Psoas muscle (tissue), 8 donors: Measurements from ENCODE around the gene DUOX2. TPM values are rescaled to one million over a fixed set of nuclear protein-coding genes. Genes with fewer than 3 reads are reported as not detected.

Experiments used
- ATAC-seq, 4 donors: fragments of 200-7000 bp; cut with Tn5 transposase; one replicate each; pipeline ENCODE4 v1.9.1; 2020; ENCODE audit warnings: moderate library complexity in 3 of 4, mild to moderate bottlenecking in 2 of 4
- DNase-seq, 2 donors: peaks; one replicate each; pipeline ENCODE4 v3.0.0-alpha.2; 2020
- H3K27ac ChIP-seq: fragments of 200-600 bp; one replicate; pipeline ENCODE4 v1.8.0; 2022
- H3K27me3 ChIP-seq, 3 donors: fragments of 200-600 bp in 1 of 3; one replicate each; pipeline versions ENCODE4 v1.6.1 to v1.8.0; 2013 to 2022; ENCODE audit warnings: low read length in 2 of 3, mild to moderate bottlenecking in 2 of 3, moderate library complexity in 1 of 3; ENCODE audit not compliant: insufficient read depth in 3 of 3
- H3K36me3 ChIP-seq, 2 donors: fragments of 200-600 bp in 1 of 2; one replicate each; pipeline versions ENCODE4 v1.6.1 to v1.8.0; 2013 to 2022; ENCODE audit warnings: low read depth in 1 of 2, mild to moderate bottlenecking in 1 of 2, moderate library complexity in 1 of 2; ENCODE audit not compliant: insufficient read depth in 1 of 2
- H3K4me1 ChIP-seq: fragments of 200-600 bp; one replicate; pipeline ENCODE4 v1.8.0; 2022
- H3K4me3 ChIP-seq: fragments of 200-600 bp; one replicate; pipeline ENCODE4 v1.8.0; 2022; ENCODE audit warnings: mild to moderate bottlenecking
- H3K9me3 ChIP-seq: fragments of 200-600 bp; one replicate; pipeline ENCODE4 v1.8.0; 2022
- WGBS, 3 donors: extraction: QIAGEN DNeasy Blood & Tissue Kit; methylation state at CpG; one replicate each; pipeline versions ENCODE4 v1.1.6 to v1.1.7; 2013; 5-methylcytosine and 5-hydroxymethylcytosine counted together
- intact Hi-C, 2 donors: fragments of 100-400 bp; cut with DNase I; formaldehyde crosslinking; loops; one replicate each; pipeline versions ENCODE4 v1.11.0 to v1.14.2; 2022
- polyA plus RNA-seq, 3 donors: library from polyadenylated mRNA; stranded (reverse); fragments of 200-250 nt; gene quantifications; one replicate each; pipeline ENCODE4 v1.2.3, GENCODE V29; 2013
- total RNA-seq, 4 donors: library from RNA; stranded (reverse); fragmentation: NEBNext Ultra II Directional in 2 of 4; extraction: Animal tissue kit (Norgen Biotek cat#: 25700) in 2 of 4; gene quantifications; one replicate each; pipeline versions ENCODE4 v1.2.1 to v1.2.4, GENCODE V29; 2021 to 2023
- TF ChIP-seq, protein P1 (sequence below): fragments of 200-600 bp; IDR thresholded peaks from one replicate; pipeline ENCODE4 v1.8.0; 2022; ENCODE audit warnings: antibody characterized with exemption
- donor health status: healthy with polysubstance abuse.
- donor health status: DM: no; HTN: no; CAD: no; lungs with moderate emphysema.
- donor health status: Bipolar disorder and iron deficiency.
- donor health status: healthy.
- donor health status: DM: yes; HTN: yes; CAD: no.
- donor health status: DM: no; HTN: no; CAD: no.
- donor health status: DM: no; HTN: no; CAD: no.
- donor health status: DM: yes; HTN: yes; CAD: no.

Gene DUOX2
- total and polyA plus RNA-seq, 7 donors: 0.01 to 0.73 (median 0.04) TPM; not detected in 2

DNA sequence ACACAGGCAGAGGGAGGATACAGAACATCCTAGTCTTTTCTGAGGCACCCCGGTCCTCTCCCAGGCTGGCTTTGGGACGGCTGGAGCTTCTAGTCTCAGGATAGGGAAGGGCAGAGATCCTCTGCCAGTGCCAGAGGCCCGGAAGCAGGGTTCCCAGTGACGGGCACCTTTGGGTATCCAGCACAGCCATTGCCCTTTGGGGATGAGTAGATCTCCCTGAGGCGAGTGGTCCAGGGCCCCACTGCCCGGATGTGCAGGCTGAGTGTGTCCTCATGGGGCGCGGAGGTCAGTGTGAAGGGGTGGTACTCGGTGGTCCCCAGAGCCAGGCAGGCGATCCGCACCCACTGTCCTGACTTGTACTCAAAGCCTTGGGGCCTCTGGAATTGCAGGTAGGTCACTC, 18.3 kb downstream of the DUOX2 start:
- H3K4me1 ChIP-seq: no peaks in the 10 kb centered on the region
- WGBS, 3 donors: 84 to 89% (median 88%) methylated on average over 11 of the region's 11 CpGs
- H3K36me3 ChIP-seq: no peaks in the 10 kb centered on the region
- ATAC-seq (no peak), DNase-seq (no peak)
- H3K4me3 ChIP-seq: no peak overlapping the region
- peaks cover 0 to 4% (median 0%) of the 10 kb centered on the region in 3 donors for H3K27me3 ChIP-seq
- intact Hi-C loops: no loop called here
- H3K9me3 ChIP-seq: no peaks in the 10 kb centered on the region
- no peak overlapping the region for H3K27ac ChIP-seq
- TF ChIP-seq, protein P1, sequence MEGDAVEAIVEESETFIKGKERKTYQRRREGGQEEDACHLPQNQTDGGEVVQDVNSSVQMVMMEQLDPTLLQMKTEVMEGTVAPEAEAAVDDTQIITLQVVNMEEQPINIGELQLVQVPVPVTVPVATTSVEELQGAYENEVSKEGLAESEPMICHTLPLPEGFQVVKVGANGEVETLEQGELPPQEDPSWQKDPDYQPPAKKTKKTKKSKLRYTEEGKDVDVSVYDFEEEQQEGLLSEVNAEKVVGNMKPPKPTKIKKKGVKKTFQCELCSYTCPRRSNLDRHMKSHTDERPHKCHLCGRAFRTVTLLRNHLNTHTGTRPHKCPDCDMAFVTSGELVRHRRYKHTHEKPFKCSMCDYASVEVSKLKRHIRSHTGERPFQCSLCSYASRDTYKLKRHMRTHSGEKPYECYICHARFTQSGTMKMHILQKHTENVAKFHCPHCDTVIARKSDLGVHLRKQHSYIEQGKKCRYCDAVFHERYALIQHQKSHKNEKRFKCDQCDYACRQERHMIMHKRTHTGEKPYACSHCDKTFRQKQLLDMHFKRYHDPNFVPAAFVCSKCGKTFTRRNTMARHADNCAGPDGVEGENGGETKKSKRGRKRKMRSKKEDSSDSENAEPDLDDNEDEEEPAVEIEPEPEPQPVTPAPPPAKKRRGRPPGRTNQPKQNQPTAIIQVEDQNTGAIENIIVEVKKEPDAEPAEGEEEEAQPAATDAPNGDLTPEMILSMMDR: no peak

DNA sequence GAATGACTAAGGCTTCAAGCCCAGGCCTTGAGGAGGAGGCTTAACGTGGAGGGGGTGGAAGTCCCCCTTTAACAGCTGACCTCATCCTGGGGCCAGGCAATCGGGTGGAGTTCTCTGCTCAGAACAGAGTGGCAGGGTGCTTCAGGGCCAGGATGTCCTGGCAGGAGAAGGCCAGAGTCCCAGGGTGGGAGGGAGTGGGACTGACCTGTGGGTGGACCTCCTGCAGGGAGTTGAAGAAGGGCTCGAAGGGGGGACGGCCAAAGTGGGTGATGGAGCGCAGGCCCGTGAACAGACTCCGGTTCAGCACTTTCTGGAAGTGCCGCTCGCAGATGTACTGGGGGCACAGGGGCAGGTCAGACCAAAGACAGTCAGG, 19.6 kb downstream of the DUOX2 start:
- ATAC-seq: no peak
- intact Hi-C loops: no loop called here

DNA sequence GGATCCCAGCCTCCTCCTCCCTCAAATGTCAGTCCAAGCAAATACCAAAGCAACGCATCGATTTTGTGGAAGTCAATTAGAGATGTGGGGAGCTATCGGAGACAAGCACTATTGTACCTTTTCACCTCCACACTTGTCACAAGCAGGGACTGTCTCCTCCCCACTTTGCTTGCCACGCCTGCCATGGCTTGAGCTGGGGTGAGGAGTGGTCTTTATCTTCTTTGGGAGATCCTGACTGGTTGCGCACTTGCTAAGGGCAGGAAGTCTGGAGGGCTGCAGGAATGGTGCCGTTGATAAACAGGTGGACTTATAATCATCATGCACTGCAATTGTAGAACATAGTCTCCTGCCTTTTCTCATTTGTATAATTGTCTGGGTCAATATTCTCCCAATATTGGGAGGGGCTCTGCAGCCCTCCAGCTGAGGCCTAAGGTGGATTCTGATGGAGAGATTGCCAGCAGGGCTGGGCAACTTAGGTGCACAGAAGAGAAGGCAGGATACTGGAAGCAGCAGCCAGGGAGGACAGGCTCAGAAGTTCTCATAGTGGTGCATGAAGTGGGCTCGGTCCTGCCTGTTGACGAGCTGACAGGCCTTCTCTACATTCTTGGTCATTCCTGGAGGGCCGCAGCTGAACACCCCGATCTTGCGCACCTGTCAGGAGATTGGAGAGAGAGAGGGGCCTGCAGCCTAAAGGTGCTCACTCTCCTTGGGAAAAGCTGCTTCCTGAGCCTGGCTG, 20.2 kb downstream of the DUOX2 start:
- TF ChIP-seq, protein P1: no peak
- intact Hi-C loops: no loop called here
- no peaks in the 10 kb centered on the region for H3K4me1 ChIP-seq
- ATAC-seq (no peak), DNase-seq (no peak)
- H3K9me3 ChIP-seq: no peaks in the 10 kb centered on the region
- 87 to 89% (median 88%) methylated on average over 11 of the region's 11 CpGs for WGBS, 3 donors
- H3K27me3 ChIP-seq: peaks cover 0 to 4% (median 0%) of the 10 kb centered on the region in 3 donors
- no peaks in the 10 kb centered on the region for H3K36me3 ChIP-seq
- H3K4me3 ChIP-seq: no peak overlapping the region
- H3K27ac ChIP-seq: no peak overlapping the region

More for the DNA sequence above, 19.6 kb downstream of the DUOX2 start:
- no peak overlapping the region for H3K27ac ChIP-seq
- WGBS, 3 donors: 65 to 76% (median 65%) methylated on average over 9 of the region's 9 CpGs
- no peaks in the 10 kb centered on the region for H3K4me1 ChIP-seq
- TF ChIP-seq, protein P1: no peak
- H3K27me3 ChIP-seq: peaks cover 0 to 4% (median 0%) of the 10 kb centered on the region in 3 donors
- H3K9me3 ChIP-seq: no peaks in the 10 kb centered on the region
- DNase-seq: no peak
- H3K4me3 ChIP-seq: no peak overlapping the region
- no peaks in the 10 kb centered on the region for H3K36me3 ChIP-seq

DNA sequence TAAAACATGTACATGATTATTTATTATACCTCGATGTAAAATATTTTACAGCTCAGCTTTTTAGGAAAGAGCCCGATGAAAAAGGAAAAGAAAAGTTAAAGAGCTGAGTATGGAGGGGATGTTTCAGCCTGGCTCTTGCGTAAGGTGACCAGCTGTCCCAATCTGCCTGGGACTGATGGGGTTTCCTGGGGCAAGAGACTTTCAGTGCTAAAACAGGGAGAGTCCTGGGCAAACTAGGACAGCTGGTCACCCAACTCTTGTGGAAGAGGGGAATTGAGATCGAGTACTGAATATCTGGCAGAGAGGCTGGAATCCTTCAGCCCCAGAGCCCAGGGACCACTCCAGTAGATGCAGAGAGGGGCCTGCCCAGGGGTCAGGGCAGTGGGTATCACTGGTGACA, 21.0 kb downstream of the DUOX2 start:
- TF ChIP-seq, protein P1: no peak
- Histone ChIP-seq H3K4me1 (no peaks in the 10 kb centered on the region), H3K27ac (no peak overlapping the region), H3K36me3 (no peaks in the 10 kb centered on the region), H3K27me3 (peaks cover 0 to 4% (median 0%) of the 10 kb centered on the region in 3 donors), H3K4me3 (no peak overlapping the region), H3K9me3 (no peaks in the 10 kb centered on the region)
- 82 to 86% (median 82%) methylated on average over 4 of the region's 4 CpGs for WGBS, 3 donors
- intact Hi-C loops: no loop called here
- DNase-seq: no peak
- no peak for ATAC-seq
